Activated T-cell treated with anti-CD3 and anti-CD28 coated beads, Interleukin-2, amount 50 U/mL, for 48 hours (primary cell): ENCODE data around the gene PCDH9.

ENCODE experiments used
- DNase-seq, 2 experiments: peaks; one replicate each; pipeline ENCODE4 v3.0.0-alpha.2; 2020

PCDH9 gene

DNA sequence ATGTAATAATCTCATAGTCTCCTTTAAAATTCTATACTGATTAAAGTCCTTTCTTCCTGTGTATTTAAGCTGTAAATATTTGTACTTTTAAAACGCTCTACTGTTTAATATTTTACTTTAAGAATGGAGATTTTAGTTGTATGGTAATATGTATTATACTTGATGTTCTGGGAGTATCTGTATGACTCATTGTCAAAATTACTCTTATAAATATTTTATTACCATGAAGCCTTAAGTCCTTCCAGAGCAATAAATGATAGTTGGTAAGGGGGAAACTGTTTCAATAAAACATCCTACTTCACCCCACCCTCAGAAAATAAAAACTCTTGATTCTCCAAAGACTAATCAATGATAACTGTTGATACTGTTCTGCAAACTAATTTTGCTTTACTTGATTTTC lies 6.4 kb downstream of the PCDH9 start:
- no peak for DNase-seq

DNA sequence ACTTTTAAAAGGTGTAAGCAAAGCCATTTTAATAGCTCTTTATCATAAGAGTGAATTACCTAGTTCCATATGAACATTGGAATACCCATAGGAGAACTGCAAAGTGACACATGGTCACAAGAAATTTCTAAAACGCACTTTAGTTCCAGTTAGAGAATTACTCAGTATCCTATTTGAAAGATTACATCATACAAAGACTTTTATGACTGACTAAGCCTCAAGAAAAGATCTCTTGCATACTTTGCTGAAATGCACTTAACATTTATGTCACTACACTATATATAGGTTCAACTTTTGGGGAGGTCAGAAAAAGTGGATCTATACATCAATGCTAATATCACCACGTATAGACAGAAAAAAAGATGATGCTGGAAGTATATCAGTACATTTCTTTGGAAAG lies 7.1 kb downstream of the PCDH9 start:
- DNase-seq = no peak

DNA sequence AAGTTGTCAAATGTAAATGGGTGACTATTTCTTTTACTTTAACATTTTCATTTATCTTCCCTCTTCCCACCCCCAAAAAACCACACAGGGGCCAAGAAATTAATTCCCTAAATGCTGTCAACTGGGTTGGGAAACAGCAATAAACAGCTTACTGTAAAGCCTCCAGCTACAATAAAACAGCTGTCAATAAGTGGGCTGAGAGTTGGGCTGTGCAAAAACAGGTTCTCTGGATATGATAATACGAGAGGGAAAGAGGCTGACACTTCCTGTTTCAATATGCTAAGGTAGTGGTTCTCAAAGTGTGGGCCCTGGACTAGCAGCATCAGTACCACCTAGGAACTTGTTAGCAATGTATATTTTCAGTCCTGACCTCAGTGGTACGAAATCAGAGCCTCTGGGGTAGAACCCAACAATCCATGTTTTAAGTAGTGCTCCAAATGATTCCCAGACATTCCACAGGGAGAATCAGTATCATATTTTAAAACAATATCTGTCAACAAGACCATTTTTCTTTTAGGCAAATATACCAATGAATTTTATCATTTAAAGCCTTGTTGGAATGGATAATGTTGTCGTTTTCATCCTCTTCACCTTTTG lies 8.4 kb downstream of the PCDH9 start:
- no peak for DNase-seq

DNA sequence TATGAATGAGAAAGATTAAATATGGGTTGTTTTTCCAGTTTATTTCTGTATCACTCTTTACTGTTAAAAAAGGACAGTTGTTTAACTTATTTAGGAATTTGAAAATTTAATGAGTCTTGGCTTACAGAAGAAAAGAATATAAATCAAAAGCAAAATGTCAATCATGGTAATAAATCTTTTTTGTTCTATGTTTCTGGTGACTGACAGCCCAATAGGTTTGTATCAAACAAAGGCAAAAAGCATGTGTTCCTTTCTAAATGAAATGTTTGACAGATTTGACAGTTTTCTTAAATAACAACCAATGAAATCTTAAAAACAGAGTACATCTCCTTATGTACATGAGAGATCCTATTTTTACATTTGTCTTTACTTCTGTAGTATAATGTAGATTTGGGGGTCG lies 11.0 kb downstream of the PCDH9 start:
- DNase-seq = no peak

DNA sequence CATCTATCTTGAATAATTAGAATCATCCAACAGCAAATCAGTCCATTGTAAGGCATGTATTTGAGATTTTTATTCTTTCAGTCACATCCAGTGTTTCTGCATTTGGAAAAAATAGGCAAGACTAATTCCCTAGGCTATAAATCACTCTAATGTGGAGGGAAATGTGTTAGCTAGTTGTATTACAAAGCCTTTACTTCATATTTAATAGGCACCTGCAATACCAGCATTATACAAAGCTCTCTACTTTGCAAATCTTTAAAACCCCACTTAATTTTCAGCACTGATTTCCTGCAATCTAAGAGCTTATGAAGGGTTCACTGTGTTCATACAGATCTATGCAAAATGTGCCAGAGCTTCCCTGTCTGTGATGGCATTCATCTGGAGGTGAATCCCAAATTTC lies 12.3 kb downstream of the PCDH9 start:
- DNase-seq = no peak

DNA sequence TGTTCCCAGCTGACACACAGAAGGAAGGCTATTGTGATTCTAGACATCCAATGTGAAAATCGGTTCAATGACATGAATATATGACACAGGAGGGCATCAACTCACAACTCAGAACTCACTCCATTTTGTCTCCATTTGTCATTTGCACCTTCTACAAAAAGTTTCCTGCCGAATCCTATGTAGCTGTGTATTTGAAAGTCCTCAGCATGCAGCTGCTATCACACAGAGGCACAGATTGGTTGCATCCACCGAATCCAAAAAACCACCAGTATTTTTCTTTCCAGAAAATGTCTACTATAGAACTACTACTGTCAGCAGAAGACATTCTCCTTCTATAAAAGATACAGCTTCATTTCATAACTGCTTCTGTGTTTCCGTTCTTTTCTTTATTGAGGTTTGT lies 13.3 kb downstream of the PCDH9 start:
- DNase-seq = no peak

DNA sequence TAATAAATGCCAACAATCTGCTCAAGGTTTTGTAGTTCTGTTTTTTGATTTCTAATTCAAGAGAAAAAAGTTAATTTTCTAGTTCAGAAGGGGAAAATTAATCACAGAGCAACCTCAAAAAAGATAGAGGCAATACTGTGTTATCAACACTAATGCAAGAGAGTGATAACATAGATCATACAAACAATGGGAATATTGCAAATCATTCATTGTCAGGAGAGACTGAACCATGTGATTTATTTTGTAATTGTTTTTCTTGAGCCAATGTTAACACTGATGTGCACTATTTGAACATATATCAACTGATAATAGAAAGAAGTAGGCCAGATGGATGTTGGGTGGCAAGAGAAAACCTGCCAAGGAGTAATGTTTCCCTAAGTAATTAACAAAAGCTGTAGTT lies 19.9 kb downstream of the PCDH9 start:
- no peak for DNase-seq

DNA sequence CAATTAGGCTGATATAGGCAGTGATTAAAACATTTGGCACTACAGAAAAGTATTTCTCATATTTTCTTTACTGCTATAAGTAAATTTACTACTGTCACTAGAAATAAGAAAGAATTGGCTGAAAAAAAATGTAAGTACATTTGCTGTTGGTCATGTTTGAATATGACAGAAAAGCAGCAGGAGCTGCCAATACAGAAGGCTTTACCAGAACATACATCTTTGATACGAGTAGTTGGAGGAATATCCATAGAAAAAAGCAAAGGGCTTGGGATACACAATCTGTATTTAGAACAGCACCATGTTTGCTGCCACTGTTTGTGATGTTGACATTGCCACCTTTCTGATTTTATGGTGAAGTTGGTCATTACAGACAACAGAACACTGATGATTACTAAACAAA lies 21.6 kb downstream of the PCDH9 start:
- DNase-seq = no peak

DNA sequence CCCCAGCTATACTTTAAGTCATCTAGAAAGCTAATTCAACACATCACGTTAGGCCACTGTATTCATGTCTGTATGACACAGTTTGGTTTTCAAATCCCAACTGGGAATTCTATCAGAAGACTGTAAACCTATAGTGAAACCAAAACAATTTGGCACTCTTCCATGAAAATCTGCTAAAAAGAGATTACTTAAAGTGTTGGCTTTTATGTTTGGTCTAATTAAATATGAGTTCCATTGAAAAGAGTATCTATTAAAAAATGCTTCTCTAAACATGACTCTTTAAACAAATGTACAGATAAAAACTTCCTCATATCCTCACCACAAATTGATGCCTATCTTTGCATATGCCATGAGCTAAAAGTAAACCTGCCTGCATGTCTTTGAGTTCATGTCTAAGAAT lies 25.4 kb downstream of the PCDH9 start:
- DNase-seq = no peak

DNA sequence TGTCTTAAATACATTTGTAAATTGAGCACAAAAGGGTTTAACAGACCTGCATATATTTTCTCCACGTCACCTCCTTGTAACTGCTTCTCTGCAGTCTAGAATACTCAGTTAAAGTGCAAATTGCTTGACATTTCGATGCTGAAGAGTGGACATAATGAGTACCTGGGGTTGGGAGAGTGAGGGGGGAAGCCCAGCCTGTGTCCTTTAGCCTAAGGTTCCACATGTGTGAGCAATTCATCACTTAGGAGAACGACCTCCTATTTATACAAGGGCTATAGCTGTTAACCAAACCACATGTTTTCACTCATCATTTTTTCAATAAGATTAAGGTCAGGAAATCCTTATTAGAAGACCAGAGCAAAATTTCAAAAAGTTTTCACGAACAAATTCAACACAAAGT lies 29.5 kb downstream of the PCDH9 start:
- DNase-seq = no peak

DNA sequence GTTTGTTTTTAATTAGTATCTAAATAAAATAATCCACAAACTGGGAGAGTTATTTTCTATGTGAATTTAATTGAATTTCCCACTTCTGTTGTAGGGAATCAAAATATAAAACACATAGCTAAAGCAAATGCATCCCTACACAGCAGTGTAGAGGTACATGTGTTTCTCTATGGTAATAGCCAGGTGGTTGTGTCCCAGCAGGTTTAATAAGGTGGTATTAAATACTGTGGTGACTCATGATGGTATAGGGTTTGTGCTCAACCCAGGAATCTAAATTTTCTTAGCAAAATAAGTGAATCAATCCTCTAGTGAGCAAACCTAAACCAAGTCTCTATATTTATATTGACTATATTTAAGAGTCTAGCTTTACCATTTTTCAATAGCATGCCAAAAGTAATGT lies 30.0 kb downstream of the PCDH9 start:
- no peak for DNase-seq

DNA sequence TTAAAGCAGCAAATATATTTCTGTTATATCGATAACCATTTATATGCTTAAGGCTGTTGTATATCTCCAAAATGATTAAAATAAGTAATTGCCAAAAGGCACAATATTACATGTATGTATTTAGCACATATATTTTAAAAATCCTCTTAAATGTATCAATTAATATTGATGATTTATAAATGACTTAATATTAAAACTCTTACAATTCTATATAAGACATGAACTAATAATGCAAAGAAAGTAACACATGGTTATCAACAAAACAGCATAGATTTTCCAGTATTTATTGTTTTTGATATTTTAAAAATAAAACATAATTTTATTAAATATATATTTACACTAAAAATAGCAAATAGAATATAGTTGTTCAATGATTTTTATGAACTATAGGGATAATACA lies 32.4 kb downstream of the PCDH9 start:
- no peak for DNase-seq

DNA sequence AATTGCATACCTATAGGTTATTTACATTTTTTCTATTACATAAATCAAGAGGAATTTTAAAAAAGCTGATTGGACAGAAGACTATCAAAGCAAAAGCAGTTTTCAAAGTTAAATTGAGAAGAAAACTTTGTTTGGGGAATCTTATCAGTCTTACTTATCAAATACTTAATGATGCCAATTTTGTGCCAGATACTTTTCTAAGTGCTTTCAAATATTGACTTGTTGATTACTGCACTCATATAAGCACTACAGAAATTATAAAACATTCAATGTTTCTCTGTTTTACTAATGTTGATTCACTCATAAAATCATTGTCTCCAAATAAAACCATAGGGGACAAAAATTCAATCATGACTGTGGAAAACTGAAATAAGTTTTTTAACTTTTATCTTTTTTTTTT lies 36.2 kb downstream of the PCDH9 start:
- no peak for DNase-seq

DNA sequence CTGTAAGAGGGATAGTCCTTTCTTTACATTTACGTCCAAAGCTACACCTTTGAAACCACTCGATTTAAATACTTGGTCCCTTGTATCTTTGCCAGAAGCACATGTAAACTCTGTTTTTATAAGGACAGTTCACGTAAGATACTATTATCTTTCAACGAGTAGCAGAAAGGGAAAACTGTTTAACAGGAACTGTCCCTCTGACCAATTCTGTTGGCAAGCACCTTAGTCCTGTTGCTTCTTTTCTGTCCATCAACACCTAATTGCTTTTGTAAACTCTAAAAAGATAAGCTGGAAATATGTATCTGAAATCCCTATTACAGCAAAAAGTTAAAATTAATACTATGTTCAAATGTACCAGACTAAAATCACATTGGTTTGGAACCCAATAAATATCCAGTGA lies 37.4 kb downstream of the PCDH9 start:
- no peak for DNase-seq

DNA sequence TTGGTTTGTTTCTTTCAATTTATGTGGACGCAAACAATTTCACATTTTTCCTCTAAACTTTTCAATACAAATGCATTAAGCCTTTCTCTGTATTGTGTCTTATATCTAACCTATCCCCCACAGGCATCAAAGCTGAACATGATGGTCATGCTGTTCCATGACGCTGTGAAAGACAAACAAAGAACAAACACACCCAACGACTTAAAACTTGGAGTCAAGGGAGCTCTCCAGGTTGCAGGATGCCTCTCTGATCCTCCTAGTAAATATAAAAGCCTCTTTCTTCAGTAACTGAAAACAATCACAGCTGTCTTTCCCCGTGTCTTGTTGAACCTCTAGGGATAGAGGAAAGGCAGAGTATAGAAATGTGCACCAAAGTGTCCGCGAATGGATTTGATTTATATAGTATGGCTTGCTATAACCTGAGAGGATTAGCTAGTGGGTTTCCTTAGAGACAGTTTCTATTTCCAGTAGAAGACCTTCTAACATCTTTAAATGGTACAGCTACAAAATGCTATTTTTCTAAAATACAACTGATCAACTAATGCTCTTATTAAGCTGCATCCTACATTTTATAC lies 43.1 kb downstream of the PCDH9 start:
- DNase-seq = no peak

DNA sequence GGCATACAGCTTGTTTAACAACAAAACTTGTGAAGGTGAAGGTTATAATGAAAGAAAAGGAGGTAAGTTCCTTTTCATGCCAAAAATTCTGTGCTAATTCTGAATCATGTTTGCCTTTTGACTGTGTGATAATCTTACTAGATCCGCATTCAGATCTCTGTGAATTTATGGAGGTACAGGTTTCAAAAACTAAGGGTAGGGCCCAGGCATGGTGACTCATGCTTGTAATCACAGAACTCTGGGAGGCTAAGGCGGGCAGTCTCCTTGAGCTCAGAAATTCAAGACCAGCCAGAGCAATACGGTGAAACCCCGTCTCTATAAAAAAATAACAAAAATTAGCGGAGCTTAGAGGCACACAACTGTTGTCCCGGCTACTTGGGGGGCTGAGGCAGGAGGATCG lies 45.9 kb downstream of the PCDH9 start:
- DNase-seq = no peak

DNA sequence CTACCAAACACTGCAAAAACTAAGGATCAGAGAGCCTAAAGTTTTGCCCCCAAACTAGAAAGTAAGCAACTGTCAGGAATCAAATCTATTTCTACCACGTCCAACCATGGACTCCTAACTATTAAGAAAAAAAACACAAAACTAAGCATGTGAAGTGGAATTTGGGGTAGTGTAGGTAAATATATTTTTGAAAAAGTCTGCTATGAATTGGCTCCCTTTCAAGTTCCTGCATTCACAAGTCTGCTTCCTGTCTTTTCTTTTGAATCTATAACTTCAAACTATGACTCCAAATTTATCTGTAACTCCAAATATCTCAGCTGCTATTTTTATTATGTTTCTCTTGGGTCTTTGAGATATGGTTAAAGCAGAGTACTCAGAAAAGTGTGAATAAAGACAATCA lies 47.0 kb downstream of the PCDH9 start:
- no peak for DNase-seq

DNA sequence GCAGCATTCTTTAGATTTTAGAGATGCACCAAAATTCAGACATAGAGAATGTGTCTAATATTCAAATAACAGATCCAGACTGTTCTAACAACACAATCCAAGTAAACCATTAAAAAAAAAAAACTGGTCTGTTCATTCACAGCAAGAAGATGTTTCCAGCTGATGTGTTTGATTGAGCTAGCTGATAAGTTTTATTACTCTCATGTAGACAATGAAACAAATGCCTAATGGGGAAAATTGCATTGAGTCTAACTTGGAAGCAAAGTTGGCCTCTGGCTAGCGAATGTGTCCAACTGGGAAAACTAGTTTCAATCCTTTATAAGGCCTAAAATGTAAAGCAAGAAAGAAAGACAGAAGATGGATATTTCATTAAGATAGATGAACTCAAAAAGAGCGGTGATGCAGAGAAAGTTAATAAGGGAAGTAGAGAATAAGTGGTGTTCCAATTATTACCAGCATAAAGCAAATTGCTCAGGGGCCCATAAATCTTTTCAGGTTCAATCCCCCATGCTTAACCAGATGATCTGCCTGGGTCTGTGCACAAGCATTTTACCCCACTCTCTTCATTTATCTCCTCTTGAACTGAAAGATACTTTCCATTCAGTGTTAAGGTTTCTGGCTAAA lies 54.2 kb downstream of the PCDH9 start:
- no peak for DNase-seq

DNA sequence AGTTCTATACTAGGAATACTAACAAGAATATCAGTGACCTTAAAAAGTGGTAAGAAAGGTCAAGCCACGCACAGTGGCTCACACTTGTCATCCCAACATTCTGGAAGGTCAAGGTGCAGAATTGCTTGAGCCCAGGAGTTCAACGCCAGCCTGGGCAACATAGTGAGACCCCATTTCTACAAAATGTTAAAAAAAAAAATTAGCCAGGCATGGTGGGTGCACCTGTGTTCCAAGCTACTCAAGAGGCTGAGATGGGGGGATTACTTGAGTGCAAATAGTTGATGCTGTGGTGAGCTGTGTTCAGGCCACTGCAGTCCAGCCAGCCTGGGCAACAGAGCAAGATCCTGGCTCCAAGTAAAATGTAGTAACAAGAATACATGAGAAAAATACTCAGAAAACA lies 61.8 kb downstream of the PCDH9 start:
- DNase-seq = no peak

DNA sequence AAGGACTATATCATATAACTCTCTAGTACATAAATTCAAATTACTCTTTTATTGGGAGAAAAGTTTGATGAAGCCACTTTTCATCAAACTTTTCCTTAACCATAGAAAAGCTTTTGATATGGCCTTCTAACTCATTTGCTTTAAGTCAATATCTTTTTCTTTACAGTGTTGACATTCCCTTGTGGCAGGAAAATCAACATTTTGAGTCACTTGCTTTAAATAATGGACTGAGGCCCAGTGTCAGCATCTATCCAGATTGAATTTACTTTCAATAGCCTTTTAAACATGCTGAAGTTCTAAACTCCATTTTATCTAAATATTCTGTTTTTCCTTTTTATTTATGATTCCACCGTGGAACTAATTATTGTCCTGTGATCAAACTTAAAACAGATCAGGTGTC lies 62.7 kb downstream of the PCDH9 start:
- no peak for DNase-seq

DNA sequence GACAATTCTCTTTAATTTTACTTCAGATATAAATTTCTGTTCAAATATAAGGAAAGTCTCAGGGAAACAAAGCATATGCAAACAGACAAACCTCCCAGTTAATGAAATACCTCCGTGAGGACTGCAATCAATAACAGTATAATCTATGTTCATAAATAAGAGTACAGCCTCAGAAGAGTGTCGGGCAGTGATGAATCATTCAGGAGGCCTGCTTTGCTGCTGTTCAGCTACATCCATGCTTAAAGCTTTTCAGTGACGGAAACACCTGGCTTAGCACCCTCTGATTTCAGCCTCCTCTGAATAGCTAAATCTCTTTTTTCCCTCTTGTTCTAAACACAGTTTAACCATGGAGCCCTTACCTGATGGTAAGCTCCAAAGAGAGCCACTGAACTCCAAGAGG lies 69.0 kb downstream of the PCDH9 start:
- no peak for DNase-seq

DNA sequence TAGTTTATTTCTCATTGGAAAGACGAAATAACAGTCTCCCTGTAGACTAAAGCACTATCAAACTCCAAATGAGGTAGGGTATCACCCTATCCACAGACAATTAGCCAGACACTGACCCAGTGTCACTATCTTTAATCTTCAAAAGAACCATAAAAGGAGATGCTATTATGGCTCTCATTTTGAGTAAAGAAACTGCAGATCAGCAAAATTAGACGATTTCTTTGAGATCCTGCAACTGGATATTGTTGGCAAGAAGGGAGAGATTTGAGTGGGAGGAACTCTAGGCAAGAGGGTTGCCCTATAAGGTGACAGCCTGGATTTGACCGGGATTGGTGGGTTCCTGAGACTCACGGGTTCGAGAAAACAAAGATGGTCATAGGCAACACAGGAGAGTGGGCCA lies 71.2 kb downstream of the PCDH9 start:
- DNase-seq = no peak

DNA sequence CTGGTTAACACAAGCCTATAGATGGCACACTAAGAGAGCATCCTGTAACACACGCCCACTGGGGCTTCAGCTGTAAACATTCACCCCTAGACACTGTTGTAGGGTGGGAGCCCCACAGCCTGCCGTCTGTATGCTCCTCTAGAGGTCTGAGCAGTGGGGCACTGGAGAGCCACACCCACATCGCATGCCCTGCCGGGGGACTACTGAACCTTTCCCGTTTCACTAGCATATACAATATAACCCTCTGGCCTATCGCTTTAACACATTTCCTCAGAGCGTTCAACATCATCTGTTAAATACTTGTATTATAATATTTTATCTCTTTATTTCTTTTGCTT lies 73.4 kb downstream of the PCDH9 start:
- DNase-seq = no peak

DNA sequence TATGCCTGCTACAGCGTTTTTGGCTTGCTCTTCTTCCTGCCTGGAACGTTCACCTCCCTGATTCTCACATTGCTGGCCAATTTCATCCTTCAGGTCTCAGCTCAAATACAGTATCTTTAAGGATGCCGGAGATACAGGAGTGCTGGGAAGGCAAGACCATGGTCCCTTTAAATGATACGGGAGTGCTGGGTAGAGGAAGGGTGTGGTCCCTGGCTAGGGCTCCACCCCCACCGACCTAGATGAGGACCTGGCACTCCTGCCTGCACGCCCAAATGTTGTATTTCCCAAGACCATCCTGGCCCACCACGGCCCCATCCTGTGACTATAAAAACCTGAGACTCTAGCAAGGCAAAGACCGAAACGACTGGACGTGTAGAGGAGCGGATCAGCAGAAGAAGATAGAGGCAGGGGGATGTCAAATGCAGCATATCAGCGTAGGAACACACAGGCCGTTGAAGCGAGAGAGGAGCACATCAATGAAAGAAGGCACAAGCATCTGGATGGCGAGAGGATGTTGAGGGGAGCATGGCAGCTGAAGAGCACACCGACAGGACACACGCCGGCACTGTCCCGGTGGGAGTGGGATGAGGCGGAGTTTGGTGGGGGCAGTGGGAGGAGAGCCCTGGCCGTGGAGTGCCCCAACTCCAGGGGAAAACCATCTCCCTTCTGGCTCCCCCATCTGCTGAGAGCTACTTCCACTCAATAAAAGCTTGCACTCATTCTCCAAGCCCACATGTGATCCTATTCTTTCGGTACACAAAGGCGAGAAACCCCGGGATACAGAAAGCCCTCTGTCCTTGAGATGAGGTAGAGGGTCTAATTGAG lies 74.0 kb downstream of the PCDH9 start:
- no peak for DNase-seq
